GM21360 (cell line): ENCODE data around the gene APCDD1L.
"Not testable (repeated sequence)": the region's sequence is repeated elsewhere in the genome, so short reads cannot be mapped to it uniquely, and the experiment has no call there.

ENCODE experiments used
- ATAC-seq: cut with Tn5 transposase; IDR thresholded peaks from one replicate; pipeline ENCODE4 v1.9.1; 2021; ENCODE audit warnings: mild to moderate bottlenecking, moderate library complexity; ENCODE audit not compliant: unreplicated experiment

APCDD1L gene

GRCh38 chr20:58446264-58446959, 68.8 kb downstream of the APCDD1L start:
- no peak for ATAC-seq

- ATAC-seq: no peak
Measured at GRCh38 chr20:58444746-58445255, 70.4 kb downstream of the APCDD1L start.

- ATAC-seq: no peak
Measured at GRCh38 chr20:58441723-58442122, 73.5 kb downstream of the APCDD1L start.

- ATAC-seq: no peak
Measured at GRCh38 chr20:58440021-58440767, 75.0 kb downstream of the APCDD1L start.

- no peak for ATAC-seq
Measured at GRCh38 chr20:58438970-58439808, 76.0 kb downstream of the APCDD1L start.

GRCh38 chr20:58436868-58437645, 78.1 kb downstream of the APCDD1L start:
- no peak for ATAC-seq

- no peak for ATAC-seq
Measured at GRCh38 chr20:58435237-58435636, 80.0 kb downstream of the APCDD1L start.

GRCh38 chr20:58434326-58434725, 80.9 kb downstream of the APCDD1L start:
- ATAC-seq: no peak

- no peak for ATAC-seq
Measured at GRCh38 chr20:58433759-58434158, 81.4 kb downstream of the APCDD1L start.

GRCh38 chr20:58433029-58433647, 82.1 kb downstream of the APCDD1L start:
- no peak for ATAC-seq

GRCh38 chr20:58432186-58432954, 82.8 kb downstream of the APCDD1L start:
- no peak for ATAC-seq

- no peak for ATAC-seq
Measured at GRCh38 chr20:58431134-58431533, 84.1 kb downstream of the APCDD1L start.

GRCh38 chr20:58429303-58429702, 85.9 kb downstream of the APCDD1L start:
- no peak for ATAC-seq

GRCh38 chr20:58428364-58428763, 86.8 kb downstream of the APCDD1L start:
- ATAC-seq: no peak

- not testable (repeated sequence) for ATAC-seq
Measured at GRCh38 chr20:58427571-58427970, 87.6 kb downstream of the APCDD1L start.

GRCh38 chr20:58424218-58424969, 90.8 kb downstream of the APCDD1L start:
- no peak for ATAC-seq

- no peak for ATAC-seq
Measured at GRCh38 chr20:58421497-58421850, 93.7 kb downstream of the APCDD1L start.

GRCh38 chr20:58420798-58421496, 94.3 kb downstream of the APCDD1L start:
- ATAC-seq: no peak
